HCEC 1CT (cell line): Measurements from ENCODE around the gene VWA1.
A peak's percentile ranks its signal among the peaks of the same experiment; 100 is the strongest.
"Not testable (repeated sequence)": the region's sequence is repeated elsewhere in the genome, so short reads cannot be mapped to it uniquely, and the experiment has no call there.

ENCODE experiments used
- DNase-seq: peaks from one replicate; pipeline ENCODE4 v3.0.0-alpha.2; 2017

Gene VWA1, protein sequence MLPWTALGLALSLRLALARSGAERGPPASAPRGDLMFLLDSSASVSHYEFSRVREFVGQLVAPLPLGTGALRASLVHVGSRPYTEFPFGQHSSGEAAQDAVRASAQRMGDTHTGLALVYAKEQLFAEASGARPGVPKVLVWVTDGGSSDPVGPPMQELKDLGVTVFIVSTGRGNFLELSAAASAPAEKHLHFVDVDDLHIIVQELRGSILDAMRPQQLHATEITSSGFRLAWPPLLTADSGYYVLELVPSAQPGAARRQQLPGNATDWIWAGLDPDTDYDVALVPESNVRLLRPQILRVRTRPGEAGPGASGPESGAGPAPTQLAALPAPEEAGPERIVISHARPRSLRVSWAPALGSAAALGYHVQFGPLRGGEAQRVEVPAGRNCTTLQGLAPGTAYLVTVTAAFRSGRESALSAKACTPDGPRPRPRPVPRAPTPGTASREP

DNA sequence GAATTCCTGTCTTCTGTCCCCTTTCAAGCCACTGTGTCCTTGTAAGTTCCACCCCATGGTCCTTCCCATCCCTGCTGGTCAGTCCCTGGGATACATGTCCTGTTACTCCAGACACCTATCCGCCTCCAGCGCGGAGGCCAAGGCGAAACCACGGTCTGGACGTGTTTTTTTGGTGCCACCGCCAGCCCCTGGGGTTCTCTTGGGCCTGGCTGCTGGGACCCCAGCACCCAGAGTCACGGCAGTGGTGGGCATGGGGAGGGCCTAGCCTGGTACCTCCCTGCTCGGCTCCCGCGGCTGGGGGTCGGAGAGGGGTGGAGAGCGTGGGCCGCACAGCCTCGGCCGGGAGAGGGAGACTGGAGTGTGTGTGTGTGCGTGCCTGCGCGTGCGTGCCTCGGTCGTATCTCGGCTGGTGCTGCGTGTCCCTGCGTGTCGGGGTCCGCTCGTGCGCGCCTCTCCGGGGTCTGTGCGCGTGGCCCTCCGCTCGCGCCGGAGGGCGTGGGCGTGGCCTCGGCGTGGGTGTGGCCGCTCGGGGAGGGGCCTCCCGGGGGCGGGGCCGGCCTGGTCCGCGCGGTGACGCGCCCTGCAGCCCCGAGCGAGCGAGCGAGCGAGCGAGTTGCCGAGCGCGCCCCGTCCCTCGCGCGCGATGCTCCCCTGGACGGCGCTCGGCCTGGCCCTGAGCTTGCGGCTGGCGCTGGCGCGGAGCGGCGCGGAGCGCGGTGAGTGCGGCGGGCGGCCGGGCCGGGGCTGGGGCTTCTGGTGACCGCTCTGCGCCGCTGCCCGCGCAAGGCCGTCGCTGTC is at the start of gene VWA1:
VWA1 (plus strand) TSS at position 585 of the 798 bp plus-strand sequence; CDS start at position 644, 59 bp downstream.
- peak; percentile 13 for DNase-seq

DNA sequence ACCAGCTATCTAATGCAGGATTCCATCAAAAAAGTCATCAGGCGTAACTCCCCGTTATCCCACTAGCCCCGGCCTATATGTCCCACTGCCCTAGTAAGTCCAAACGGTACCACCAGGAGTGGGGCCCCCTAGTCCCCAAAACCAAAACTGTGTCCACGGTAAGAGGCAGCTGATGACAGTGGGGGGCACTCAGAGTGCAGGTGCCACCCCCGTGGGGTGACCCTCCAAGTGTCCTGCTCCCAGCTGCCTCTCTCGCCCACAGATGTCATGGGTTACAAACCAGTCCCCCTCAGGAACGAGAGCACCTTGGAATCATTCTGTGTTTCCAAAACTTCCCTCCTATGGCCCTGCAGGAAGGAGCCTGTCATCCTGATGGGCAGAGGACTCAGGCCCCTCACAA is 49.6 kb upstream of the VWA1 start:
- DNase-seq = no peak

DNA sequence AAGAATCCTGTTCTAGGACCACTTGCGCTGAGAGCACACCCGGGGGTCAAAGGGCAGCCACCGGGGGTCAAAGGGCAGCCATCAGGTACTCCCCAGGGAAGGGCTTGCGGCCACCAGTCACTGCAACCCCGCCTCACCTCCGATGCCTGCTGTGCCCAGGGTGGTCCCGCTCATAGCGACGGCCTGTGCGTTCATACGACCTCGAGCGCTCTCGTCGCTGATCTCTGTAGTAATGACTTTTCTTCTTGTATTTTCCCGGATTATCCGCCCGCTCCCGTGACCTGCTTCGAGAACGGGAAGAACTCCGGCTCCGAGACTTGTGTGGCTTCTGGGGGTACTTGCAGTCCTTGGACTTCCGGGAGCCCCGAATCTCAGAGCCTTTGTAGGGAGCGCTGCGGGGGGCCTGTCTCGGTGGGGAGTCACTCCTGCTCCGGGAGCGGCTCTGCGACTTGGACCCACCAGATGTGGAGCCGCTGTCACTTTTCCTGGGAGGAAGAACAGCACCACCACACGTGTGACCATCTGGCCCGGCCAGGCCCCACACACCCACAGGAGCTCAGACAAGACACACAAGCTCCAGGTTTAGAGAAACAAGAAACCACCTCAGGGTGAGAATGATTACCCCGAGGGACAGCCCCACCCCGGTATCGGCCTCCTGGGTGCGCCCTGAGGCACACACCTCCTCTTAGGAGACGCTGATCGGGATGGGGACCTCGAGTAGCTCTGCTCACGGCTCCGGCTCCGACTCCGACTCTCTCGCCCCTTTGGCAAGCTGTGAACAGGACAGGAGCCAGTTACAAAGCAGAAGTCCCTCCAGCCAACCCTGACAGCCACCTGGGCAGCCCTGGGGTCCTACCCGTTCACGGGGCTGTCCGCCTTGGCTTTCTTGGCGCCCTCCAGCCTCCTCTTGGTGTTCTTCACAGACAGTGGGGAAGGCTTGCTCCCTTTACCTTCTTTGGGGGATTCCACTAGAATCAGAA is 48.1 kb upstream of the VWA1 start:
- no peak for DNase-seq

DNA sequence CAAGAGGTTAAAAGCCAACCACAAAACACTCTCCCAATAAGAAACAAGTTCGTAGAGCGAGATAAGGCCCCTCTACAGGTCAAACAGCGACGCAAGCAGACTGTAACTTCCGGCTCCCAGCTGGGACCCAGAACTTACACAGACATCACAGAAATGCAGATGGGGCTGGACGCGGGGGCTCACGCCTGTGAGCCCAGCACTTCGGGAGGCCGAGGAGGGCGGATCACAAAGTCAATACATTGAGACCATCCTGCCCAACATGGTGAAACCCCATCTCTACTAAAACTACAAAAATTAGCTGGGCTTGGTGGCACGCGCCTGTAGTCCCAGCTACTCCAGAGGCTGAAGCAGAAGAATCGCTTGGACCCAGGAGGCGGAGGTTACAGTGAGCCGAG is 47.4 kb upstream of the VWA1 start:
- DNase-seq = no peak

DNA sequence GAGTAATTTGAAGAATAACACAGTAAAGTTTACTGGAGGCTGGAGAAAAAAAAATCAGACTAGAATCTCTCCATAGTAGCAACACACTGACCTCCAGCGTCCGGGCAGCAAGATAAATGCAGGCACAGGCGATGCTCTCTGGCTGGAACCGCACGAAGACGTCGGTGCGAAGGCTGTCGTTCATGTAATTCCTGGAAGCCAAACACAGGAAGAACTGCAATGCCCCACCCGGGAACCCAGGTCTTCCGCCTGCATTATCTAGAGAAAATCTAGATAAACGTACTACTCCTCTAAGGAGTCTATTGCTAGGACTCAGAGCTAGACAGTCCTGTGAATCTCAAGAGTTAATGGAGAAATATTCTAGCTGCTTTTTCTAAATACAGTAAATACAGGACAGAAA is 44.8 kb upstream of the VWA1 start:
- DNase-seq = no peak

DNA sequence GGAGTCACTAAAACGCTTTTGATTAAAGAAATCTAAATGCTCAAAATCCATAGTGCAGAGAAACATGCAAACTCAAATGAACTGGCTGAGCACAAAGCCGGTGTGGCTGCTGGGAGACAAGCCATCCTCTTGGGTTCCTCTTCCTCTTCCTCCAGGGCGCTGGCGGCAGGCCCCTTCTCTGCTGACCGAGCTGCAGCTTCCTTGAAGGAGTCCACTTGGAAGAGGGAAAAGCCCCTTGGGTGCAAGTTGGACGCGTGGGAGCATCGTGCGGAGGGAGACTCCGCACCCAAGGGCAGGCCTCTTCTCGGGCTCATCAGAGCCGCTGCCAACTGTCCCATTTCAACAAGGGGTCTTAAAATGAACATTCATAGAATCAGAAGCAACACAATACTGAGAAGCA is 44.3 kb upstream of the VWA1 start:
- no peak for DNase-seq

DNA sequence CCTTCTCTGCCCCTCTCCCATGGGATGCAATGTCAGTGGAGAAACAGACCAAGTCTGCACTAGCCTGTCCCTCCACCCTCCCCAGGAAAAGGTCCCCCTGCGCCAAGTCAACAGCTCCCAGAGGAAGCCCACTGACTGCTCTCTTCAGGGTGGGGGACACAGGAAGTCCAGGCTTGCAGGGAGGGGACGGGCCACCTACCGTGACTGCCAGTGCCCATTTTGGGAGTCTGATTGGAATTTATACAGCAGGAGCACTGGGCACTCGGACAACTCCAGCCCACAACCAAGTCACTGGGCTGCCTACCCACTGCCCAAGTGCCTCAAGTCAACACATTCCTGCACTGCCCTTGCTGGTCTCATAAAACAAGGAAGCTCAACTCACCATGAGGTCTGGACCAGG is 42.5 kb upstream of the VWA1 start:
- no peak for DNase-seq

DNA sequence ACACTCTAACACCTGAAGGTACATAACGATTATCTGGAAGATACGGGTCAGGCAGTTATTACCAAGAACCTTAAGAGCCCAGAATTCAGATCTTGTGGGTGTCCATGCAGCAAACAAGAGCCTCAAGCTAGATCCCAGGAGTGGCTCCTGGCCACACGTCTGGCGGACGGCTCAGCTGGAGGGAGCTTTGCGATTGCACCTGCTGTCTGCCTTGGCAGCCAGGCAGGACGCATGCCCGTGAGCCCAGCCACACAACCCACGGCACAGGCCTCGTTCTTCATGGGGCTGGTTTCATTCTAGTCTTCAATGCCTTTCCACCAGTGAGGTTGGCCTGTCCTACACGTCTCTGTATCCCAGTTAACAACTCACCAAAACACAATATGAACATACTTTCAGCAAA is 42.1 kb upstream of the VWA1 start:
- no peak for DNase-seq

DNA sequence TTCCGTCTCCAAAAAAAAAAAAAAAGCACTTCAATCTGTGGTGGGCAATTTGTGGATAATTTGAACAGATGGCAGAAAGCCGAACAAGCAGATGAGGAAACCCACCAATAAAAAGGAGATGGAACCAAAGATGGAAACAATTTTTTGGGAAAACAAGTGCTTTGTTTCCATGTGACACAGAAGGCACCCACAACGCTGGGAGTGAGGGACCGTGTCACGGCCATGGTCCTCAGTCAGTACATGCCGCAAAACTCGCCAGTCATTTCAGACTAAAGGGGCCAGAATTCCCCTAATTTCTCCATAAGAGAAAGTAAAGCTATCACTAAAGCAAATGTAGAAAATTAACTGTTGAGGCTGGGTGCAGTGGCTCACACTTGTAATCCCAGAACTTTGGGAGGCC is 41.4 kb upstream of the VWA1 start:
- DNase-seq = no peak

DNA sequence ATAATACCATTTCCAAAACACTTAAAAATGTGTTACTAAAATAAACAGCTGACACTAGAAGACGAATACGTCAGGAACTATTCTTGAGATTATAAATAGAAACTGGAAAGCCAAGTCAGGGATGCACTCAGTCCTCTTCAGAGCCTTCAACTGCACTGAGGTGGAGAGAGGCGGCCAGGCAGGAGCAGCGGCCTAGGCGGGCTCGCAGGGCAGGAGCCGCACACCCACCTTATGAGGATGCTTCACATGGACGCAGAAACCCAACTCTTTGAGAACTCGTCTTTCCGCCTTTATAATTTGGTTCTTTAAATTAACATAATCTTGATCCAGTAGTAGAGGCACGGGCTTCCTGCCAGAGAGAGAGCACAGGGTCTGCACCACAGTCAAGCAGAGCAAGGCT is 40.3 kb upstream of the VWA1 start:
- no peak for DNase-seq

DNA sequence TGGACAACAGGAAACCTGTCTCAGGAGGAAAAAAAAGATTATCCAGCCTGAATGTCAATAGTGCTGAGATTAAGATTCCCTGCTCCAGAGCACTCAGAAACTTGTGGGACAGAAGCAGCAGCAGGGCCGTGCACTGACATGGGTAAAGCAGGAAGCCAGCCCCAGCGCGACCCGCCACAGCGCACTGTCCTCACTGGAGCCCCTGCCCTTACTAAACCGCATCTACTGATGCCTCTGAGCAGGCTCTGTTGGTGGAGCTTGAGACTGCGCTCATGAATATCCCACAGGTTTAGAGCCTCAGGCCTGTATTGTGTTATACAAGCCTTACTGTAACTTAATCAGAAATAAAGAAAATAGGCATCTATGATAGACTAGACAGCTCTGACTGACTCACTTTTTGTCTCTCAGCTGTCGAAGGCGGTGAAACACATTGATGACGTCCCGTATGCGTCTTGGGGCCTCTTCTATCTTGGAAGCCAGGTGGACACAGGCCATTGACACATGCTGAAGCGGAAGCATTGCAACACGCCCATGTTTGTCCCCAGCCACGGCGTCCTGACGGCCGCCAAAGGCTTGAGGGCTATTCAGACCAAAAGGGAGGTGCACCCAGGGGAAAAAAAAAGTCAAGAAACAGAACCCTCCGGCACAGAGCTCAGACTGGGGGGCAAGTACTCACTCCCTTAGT is 37.5 kb upstream of the VWA1 start:
- no peak for DNase-seq

DNA sequence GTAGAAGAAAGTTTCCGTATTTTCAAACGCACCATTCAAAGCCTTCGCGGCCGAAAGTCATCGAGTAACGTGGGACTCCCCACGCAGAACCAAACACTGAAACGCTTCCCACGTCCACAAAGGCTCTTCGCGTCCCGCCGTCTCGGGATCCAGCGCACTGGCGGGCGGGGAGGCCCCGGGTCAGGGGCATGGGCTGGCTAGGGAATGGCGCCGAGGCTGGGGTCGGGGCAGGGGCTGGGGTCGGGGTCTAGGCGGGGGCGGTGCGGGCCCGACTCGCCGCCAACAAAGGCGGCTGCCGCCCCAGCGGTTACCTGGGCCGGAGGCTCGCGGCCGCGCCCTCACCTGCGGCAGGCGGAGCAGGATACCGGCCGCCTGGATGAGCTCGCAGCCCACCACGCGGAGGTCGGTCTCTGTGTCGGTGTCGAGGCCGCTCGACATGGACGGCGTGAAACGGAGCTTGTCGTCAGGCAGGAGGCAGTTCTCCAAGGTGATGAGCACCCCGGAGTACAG is 36.8 kb upstream of the VWA1 start:
- DNase-seq = no peak

DNA sequence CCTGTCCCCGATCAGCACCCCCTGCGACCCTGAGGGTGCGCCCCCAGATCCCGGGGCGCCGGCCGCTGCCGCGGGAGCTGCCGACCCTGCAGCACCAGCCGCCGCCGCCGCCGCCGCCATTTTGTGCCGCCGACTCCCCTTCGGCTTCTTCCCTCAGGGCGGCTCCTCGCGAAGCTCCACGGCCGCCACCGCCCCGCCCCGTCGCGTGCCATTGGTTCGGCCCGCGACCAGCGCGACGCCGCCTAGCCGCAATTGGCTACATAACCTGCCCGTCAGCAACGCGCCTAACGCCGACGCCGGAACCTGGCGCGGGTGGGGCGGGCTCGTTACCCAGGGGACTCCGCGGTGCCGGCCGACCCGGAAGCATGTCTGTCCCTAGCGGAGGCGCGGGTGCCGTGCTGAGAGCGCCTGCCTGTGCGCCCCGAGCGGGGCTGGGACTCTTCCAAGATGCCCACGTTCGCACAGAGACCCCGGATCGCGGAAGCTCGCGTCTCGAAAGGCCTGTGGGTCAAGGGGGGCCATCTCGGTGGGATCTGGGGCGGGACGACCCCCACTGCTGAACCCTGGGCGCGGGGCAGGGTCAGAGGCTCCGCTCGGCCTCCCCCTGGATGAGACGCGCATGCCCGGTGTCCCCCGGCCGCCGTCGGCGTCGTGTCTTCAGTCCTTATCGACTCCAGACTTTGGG is 36.2 kb upstream of the VWA1 start, which contains the start of gene CCNL2:
CCNL2 (minus strand) TSS at position 149 of the 685 bp plus-strand sequence; CDS start at position 120, 29 bp downstream.
- DNase-seq = peak; percentile 97

DNA sequence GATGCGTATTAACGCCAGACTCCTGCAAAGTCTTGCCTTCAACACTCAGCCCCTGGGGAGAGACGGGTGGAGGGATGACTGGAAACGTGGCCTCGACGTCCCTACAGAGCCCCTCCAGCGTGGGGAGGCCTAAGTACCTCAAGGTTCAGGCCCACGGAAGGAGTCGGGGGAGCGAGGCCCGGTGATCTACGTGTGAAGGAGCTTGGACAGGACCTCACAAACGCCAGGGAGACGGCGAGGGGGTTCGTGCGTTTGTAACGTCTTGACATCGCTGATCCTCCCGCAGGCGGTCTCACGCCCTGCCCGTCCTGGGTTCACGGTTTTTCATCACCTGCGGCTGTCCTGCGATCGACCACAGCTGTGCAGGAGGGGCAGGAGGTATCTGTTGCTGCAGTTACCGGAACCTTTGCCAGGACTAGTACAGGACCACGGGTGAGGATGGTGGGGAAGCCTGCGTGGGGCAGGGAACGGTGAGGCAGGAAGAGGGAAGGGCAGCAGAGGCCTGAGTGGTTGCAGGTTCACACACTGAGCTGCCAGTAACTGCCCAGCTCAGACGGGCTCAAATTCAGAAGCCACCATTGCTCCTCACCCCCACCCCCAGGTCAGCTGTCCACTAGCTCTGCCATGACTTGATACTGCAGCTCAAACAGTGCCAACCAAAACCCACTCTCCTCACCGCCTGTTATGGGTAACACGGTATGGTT is 35.5 kb upstream of the VWA1 start:
- DNase-seq = peak; percentile 20

DNA sequence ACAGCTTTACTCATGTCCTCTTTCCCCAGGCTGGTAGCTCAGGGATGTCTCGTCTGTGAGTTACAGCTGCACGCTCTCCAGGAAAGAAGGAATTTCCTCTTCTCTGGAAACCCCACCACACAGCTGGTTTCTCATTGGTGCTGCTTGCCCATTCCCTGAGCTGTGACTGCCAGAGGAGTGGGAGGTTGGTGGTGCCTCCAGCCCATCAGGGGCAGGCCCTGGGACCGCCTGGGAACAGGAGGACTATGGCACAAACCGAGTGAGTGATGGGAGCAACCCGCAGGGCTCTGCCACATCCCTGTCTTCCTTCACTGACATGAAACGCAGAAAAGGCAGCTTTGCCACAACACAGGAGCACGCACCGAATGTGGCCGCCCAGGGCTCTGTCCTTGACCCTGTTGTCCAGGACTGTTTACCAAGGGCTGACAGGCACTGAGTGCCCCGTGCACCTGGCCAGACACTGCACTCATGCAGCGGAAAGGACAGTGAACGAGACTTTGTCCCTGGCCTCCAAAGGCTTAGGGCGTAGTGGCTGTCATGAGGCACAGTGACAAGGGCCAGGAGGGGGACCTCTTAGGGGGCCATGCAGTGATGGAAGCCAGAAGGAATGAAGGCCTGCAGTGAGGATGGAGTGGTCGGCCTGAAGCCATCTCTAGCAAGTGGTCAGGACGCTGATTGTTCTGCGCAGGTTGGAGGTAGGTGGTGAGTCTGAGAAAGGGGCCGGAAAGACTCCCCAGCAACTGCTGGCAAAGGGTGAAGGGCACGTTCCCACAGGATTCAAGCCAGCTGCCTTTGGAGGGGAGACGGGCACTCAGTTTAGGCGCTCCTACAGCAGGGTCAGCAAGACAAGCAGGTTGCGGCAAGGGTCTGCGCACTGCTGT is 34.7 kb upstream of the VWA1 start:
- DNase-seq = no peak

DNA sequence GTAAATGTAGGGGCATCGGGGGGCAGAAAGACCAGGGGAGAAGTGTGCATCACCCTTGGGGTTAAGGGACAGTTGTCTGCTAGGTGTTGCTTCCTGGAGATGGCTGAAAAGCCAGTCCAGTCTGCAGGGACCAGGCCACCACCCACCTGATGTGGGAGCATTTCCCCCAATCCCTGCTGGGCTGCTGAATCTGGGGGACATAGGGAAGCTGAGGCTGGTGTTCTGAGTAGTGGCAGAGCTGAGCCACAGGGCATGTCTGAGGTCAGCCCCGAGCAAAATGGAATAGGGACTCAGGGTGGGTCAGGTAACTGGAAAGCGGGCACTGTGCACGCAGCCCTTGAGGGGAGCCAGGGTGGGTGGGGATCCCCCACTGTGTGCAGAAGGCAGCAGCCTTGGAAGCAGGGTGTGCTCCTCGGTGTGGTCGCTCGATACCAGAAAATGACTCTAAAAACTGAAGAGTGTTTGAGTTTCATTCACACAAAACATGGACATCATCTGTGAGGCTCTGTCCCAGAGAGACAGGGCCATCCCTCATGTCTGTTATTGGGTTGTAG is 34.0 kb upstream of the VWA1 start:
- no peak for DNase-seq

DNA sequence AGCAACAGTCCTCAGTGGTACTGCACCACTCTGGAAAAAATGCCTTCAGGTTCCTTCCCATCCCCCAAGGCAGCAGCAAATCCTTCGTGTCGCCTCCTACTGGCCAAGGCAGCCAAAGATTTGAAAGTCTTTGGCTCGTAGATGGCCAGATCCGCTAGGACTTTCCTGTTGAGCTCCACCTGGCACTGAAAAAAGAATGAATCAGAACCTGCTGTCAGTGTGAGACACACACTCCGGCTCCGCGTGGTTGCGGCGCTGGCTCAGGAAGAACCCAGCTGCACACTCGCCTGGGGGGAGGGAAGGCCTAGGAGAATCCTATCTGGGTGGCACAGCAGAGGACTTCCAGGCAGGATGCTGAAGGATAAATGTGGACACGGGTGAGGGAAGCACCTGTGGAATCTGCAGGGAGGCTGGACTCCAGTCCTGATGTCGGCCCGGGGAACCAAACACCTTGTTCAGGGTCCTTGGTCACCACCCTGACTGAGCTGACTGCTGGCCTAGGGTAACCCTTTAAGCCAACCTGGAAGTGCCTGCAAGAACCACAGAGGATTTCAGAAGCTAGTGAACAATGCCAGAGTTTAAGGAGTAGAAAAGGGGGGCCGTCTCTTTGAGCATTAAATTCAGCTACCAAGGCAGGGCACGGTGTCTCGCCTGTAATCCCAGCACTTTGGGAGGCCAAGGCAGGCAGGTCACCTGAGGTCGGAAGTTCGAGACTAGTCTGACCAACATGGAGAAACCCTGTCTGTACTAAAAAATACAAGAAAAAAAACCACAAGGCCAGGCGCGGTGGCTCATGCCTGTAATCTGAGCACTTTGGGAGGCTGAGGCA is 33.2 kb upstream of the VWA1 start:
- DNase-seq = peak; percentile 60

DNA sequence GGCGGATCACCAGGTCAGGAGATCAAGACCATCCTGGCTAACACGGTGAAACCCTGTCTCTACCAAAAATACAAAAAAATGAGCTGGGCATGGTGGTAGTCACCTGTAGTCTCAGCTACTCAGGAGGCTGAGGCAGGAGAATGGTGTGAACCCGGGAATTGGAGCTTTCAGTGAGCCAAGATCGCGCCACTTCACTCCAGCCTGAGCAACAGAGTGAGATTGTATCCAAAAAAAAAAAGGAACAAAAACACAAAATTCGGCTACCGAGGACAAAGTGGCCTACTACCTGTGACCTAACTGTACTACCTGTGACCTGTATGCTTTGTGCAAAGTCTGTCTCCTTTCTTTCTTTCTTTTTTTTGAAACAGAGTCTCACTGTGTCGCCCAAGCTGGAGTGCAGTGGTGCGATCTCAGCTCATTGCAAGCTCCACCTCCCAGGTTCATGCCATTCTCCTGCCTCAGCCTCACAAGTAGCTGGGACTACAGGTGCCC is 32.5 kb upstream of the VWA1 start:
- not testable (repeated sequence) for DNase-seq
